Nephron progenitor cell (in vitro differentiated cells): ENCODE results near the gene KLK15.

Source experiments
- DNase-seq: peaks from one replicate; pipeline ENCODE4 v3.0.0; 2021
- H3K27ac Mint-ChIP-seq: 2 replicates; pipeline ENCODE4 v1.8.0; 2021; ENCODE audit warnings: mild to moderate bottlenecking, moderate library complexity, mixed read lengths
- H3K27me3 Mint-ChIP-seq: 2 replicates; pipeline ENCODE4 v1.8.0; 2021; ENCODE audit warnings: mild to moderate bottlenecking, low read depth, mixed read lengths; ENCODE audit not compliant: poor library complexity
- H3K36me3 Mint-ChIP-seq: 2 replicates; pipeline ENCODE4 v1.8.0; 2021; ENCODE audit warnings: low read depth, mixed read lengths
- H3K4me1 Mint-ChIP-seq: 2 replicates; pipeline ENCODE4 v1.8.0; 2021; ENCODE audit warnings: mixed read lengths
- H3K4me3 Mint-ChIP-seq: 2 replicates; pipeline ENCODE4 v1.8.0; 2021; ENCODE audit warnings: mild to moderate bottlenecking, moderate library complexity, mixed read lengths
- H3K9me3 Mint-ChIP-seq: 2 replicates; pipeline ENCODE4 v1.8.0; 2021; ENCODE audit warnings: mild to moderate bottlenecking, moderate library complexity, mixed read lengths
- TF ChIP-seq, protein P1 (sequence below): fragments of 200-600 bp; sonication (generic); IDR thresholded peaks from 2 replicates; pipeline ENCODE4 v1.5.0; 2021; ENCODE audit warnings: antibody characterized with exemption

The KLK15 gene

DNA sequence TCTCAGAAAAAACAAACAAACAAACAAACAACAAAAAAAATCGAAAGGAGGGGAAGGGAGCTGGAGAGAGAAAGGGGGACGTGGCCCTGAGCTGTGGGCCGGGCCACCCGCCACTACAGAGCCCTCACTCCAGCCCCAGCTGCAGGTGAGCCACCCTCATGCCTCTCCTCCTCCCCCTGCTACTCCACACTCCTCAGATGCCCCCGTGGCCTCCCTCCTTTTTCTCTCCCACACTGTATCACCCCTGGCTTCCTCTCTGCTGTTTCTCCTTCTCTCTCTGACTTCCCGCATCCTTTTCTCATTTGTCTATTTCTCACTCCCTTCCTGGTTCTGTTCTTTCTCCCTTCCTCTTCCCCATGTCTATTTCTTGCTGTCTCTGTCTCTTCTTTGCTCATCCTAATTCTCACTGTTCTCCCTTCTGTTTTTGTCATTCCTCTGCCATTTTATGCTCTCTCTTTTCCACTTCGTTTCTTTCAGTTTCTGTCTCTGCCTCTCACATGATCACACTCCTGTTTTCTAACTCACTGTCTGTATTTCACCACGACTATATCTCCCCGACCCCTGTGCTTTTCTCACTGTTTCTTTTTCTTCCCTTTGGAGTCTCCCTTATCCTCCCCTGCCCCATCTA is 42.5 kb upstream of the KLK15 start:
- H3K4me3 Mint-ChIP-seq = no peak overlapping the region
- H3K4me1 Mint-ChIP-seq = no peaks in the 10 kb centered on the region
- H3K36me3 Mint-ChIP-seq = no peaks in the 10 kb centered on the region
- no peak overlapping the region for H3K27ac Mint-ChIP-seq
- TF ChIP-seq, protein P1, sequence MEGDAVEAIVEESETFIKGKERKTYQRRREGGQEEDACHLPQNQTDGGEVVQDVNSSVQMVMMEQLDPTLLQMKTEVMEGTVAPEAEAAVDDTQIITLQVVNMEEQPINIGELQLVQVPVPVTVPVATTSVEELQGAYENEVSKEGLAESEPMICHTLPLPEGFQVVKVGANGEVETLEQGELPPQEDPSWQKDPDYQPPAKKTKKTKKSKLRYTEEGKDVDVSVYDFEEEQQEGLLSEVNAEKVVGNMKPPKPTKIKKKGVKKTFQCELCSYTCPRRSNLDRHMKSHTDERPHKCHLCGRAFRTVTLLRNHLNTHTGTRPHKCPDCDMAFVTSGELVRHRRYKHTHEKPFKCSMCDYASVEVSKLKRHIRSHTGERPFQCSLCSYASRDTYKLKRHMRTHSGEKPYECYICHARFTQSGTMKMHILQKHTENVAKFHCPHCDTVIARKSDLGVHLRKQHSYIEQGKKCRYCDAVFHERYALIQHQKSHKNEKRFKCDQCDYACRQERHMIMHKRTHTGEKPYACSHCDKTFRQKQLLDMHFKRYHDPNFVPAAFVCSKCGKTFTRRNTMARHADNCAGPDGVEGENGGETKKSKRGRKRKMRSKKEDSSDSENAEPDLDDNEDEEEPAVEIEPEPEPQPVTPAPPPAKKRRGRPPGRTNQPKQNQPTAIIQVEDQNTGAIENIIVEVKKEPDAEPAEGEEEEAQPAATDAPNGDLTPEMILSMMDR = no peak
- H3K9me3 Mint-ChIP-seq = no peaks in the 10 kb centered on the region
- no peak for DNase-seq
- peaks cover 36% of the 10 kb centered on the region for H3K27me3 Mint-ChIP-seq

DNA sequence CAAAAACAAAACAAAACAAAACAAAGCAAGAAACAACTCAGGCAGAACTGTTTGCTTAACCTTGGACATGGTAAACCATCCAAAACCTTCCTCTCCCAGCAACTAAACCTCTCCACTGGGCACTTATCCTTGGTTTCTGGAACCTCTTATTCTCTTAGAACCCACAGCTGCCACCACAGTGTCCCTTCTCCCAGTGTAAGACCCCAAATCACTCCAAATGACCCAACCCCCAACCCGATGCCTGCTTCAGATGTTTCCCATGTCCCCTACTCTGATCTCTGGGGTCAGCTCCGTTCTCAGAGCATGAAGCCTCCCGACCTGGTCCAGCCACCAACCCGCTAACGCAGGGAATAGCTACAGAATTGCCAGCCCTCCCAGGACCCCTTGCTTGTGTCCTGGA is 40.8 kb upstream of the KLK15 start:
- Mint-ChIP-seq H3K36me3 (no peaks in the 10 kb centered on the region), H3K4me1 (no peaks in the 10 kb centered on the region), H3K27ac (no peak overlapping the region), H3K27me3 (peaks cover 36% of the 10 kb centered on the region), H3K9me3 (no peaks in the 10 kb centered on the region), H3K4me3 (no peak overlapping the region)
- TF ChIP-seq, protein P1 = no peak
- DNase-seq = no peak

DNA sequence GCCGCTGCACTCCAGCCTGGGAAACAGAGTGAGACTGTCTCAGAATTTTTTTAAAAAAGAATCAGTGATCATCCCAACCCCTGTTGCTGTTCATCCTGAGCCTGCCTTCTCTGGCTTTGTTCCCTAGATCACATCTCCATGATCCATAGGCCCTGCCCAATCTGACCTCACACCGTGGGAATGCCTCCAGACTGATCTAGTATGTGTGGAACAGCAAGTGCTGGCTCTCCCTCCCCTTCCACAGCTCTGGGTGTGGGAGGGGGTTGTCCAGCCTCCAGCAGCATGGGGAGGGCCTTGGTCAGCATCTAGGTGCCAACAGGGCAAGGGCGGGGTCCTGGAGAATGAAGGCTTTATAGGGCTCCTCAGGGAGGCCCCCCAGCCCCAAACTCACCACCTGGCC is 39.7 kb upstream of the KLK15 start, which contains the start of gene KLK2:
KLK2 (plus strand) TSS at position 384 of the 400 bp plus-strand sequence. CDS start 35 bp downstream, outside the sequence.
- Mint-ChIP-seq H3K4me3 (no peak within 1 kb of the TSS), H3K36me3 (no peaks in the 10 kb centered on the region), H3K4me1 (no peaks in the 10 kb centered on the region), H3K27ac (no peak within 1 kb of the TSS), H3K27me3 (peaks cover 40% of the 10 kb centered on the region), H3K9me3 (no peaks in the 10 kb centered on the region)
- no peak for DNase-seq
- TF ChIP-seq, protein P1 = no peak

GRCh38 chr19:50870417-50871089 is 37.2 kb upstream of the KLK15 start:
- Mint-ChIP-seq H3K27ac (no peak overlapping the region), H3K4me1 (no peaks in the 10 kb centered on the region), H3K27me3 (peaks cover 56% of the 10 kb centered on the region), H3K36me3 (no peaks in the 10 kb centered on the region), H3K9me3 (no peaks in the 10 kb centered on the region), H3K4me3 (no peak overlapping the region)
- TF ChIP-seq, protein P1 = no peak
- DNase-seq = no peak

DNA sequence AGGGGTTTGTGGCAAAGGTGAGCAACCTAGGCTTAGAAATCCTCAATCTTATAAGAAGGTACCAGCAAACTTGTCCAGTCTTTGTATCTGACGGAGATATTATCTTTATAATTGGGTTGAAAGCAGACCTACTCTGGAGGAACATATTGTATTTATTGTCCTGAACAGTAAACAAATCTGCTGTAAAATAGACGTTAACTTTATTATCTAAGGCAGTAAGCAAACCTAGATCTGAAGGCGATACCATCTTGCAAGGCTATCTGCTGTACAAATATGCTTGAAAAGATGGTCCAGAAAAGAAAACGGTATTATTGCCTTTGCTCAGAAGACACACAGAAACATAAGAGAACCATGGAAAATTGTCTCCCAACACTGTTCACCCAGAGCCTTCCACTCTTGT is 36.1 kb upstream of the KLK15 start:
- Mint-ChIP-seq H3K27ac (no peak overlapping the region), H3K36me3 (no peaks in the 10 kb centered on the region), H3K4me1 (no peaks in the 10 kb centered on the region), H3K4me3 (no peak overlapping the region), H3K9me3 (no peaks in the 10 kb centered on the region), H3K27me3 (peaks cover 64% of the 10 kb centered on the region)
- TF ChIP-seq, protein P1 = no peak
- no peak for DNase-seq
